ENCODE data around the gene DRAP1. TPM values are rescaled to one million over a fixed set of nuclear protein-coding genes. Genes with fewer than 3 reads are reported as not detected.

The DRAP1 gene
- total RNA-seq, 1 experiment from 2014 or later, result 105 TPM

DNA sequence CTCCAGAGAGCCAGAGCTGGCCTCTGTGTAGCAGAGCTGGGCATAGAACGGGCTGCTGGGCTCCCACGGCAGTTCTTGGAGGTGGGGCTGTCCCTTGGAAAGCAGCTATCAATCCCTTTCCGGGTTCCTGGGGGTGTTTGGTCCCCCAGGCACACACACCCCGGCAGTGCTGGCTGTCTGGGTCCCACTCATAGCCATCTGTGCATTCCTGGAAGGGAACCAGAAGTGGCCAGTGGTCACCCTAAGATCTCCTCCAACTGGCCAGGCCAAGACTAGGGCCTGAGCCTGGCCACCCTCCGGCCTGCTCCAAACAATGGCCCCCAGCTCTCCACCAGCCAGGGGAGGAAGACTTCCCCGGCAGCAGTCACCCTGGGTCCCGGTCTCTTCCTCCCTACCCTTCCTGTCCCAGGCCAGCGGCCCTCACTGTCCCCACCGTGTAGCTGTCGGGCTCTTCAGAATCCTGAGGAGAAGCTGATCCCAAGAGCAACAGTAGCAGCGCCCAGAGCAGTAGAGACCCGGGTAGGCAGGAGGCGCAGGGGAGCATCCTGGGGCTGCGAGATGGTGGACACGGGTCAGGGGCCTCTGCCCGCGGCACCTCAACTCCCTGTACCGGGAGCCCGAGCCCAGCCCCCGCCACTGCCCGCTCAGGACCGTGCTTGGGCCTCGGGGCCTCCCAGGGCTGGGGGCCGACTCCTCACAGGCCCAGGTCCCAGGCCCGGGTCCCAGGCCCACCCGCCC, 47.2 kb upstream of the DRAP1 start:
- H2BK5ac ChIP-seq (ENCODE audit: insufficient read length, low read length), result no peak overlapping the region
- H4K5ac ChIP-seq (ENCODE audit: insufficient read length, low read depth, low read length), result no peak overlapping the region
- no peak overlapping the region for H3K23ac ChIP-seq (ENCODE audit: insufficient read length, low read depth, low read length)
- no peak overlapping the region for H2BK120ac ChIP-seq (ENCODE audit: low read depth, low read length, poor library complexity, severe bottlenecking)
- H2BK15ac ChIP-seq (ENCODE audit: low read depth, low read length), result no peak overlapping the region
- H3K14ac ChIP-seq (ENCODE audit: insufficient read depth, low read length), result no peak overlapping the region
- no CpG with 5 or more reads among the region's 26 CpGs for WGBS (ENCODE audit: extremely low coverage, insufficient read length, low lambda C conversion rate)
- H3K9me3 ChIP-seq (ENCODE audit: control insufficient read depth, low read depth, low read length), result no peaks in the 10 kb centered on the region
- Mint-ChIP-seq H3K9me3 (no peaks in the 10 kb centered on the region; a peak in 1 of 5 replicates), H3K4me1 (peaks cover 15 to 17% of the 10 kb centered on the region in 2 experiments), H3K36me3 (ENCODE audit: insufficient read depth in 1 of 3, low read depth in 3 of 3) (peaks cover 0 to 3% (median 0%) of the 10 kb centered on the region in 3 experiments; a peak in 2 of 7 replicates), H3K4me3 (peak overlapping the region; percentile 64 to 68), H3K27ac (no peak overlapping the region; a peak in 1 of 7 replicates), H3K27me3 (ENCODE audit: low read depth) (peaks cover 13% of the 10 kb centered on the region)
- H3K56ac ChIP-seq (ENCODE audit: insufficient read length, low read depth, low read length), result no peak overlapping the region
- H3K4me1 ChIP-seq (ENCODE audit: insufficient read depth, low read length), result no peaks in the 10 kb centered on the region
- no peak overlapping the region for H2BK12ac ChIP-seq (ENCODE audit: insufficient read length, low read depth, low read length)
- no peak overlapping the region for H3K27ac ChIP-seq (ENCODE audit: insufficient read length, low read depth, low read length)
- H2AK5ac ChIP-seq (ENCODE audit: insufficient read length, low read length), result no peak overlapping the region
- no peak overlapping the region for H3K4ac ChIP-seq (ENCODE audit: low read depth, low read length)
- TF ChIP-seq, protein P1, sequence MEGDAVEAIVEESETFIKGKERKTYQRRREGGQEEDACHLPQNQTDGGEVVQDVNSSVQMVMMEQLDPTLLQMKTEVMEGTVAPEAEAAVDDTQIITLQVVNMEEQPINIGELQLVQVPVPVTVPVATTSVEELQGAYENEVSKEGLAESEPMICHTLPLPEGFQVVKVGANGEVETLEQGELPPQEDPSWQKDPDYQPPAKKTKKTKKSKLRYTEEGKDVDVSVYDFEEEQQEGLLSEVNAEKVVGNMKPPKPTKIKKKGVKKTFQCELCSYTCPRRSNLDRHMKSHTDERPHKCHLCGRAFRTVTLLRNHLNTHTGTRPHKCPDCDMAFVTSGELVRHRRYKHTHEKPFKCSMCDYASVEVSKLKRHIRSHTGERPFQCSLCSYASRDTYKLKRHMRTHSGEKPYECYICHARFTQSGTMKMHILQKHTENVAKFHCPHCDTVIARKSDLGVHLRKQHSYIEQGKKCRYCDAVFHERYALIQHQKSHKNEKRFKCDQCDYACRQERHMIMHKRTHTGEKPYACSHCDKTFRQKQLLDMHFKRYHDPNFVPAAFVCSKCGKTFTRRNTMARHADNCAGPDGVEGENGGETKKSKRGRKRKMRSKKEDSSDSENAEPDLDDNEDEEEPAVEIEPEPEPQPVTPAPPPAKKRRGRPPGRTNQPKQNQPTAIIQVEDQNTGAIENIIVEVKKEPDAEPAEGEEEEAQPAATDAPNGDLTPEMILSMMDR (conservative IDR thresholded peaks at IDR 0.05), result 0 out of 3 replicates have a peak, but pooled peaks have one; percentile 18
- H3T11ph ChIP-seq (ENCODE audit: low read length), result no peak overlapping the region
- H3K23me2 ChIP-seq (ENCODE audit: insufficient read length, low read depth, low read length, poor library complexity, severe bottlenecking), result peaks cover 8% of the 10 kb centered on the region
- H3K27me3 ChIP-seq (ENCODE audit: insufficient read depth, low read length), result peaks cover 3% of the 10 kb centered on the region; the same call in 1 of the 2 replicates
- no peaks in the 10 kb centered on the region for H3K79me2 ChIP-seq (ENCODE audit: insufficient read depth, low read length)
- DNase-seq, result peak; percentile 67
- H3K18ac ChIP-seq (ENCODE audit: insufficient read length, low read depth, low read length), result no peak overlapping the region
- H4K8ac ChIP-seq (replicated peaks; ENCODE audit: insufficient read length, low read depth, low read length), result no peak overlapping the region
- no peak overlapping the region for H4K91ac ChIP-seq (ENCODE audit: insufficient read length, low read depth, low read length)
- no peaks in the 10 kb centered on the region for H3K79me1 ChIP-seq (ENCODE audit: insufficient read depth, low read depth, low read length, poor library complexity, severe bottlenecking)
- no peak overlapping the region for H3K9ac ChIP-seq (ENCODE audit: extremely low read depth, insufficient read length, low read length)
- no peak overlapping the region for H2BK20ac ChIP-seq (ENCODE audit: low read depth, low read length, poor library complexity, severe bottlenecking)
- H3K4me2 ChIP-seq (ENCODE audit: insufficient read depth, insufficient read length, low read length), result peak overlapping the region; percentile 91
- H4K20me1 ChIP-seq (ENCODE audit: control insufficient read depth, insufficient read depth, insufficient read length), result no peaks in the 10 kb centered on the region
- no peak overlapping the region for H2AFZ ChIP-seq (ENCODE audit: low read length)

Measured in H9 (cell line).